Skeletal muscle tissue (tissue), 2 donors: ENCODE measurements around the gene OR2G3. TPM values are rescaled to one million over a fixed set of nuclear protein-coding genes. Genes with fewer than 3 reads are reported as not detected.

ENCODE experiments used
- small RNA-seq: library from RNA; depleted of rRNA; stranded (forward); fragments of <200 nt; gene quantifications from one replicate; pipeline ENCODE3, GENCODE V24; 2014
- total RNA-seq: library from RNA; depleted of rRNA; stranded (reverse); fragments of >200 nt; gene quantifications from one replicate; pipeline ENCODE4 v1.2.3, GENCODE V29; 2014

Gene OR2G3
- total RNA-seq, 1 donor from 2014 or later: not detected

Small RNAs within 50 kb of the gene (small RNA-seq; reads per million reads assigned to genes)
- not detected for gene RF00026

Other genes starting within 250 kb of the OR2G3 start
- gene NLRP3, start 189.4 kb upstream of the OR2G3 start, total RNA-seq: 5.2 TPM
- gene OR2B11, start 147.5 kb upstream of the OR2G3 start, total RNA-seq: not detected
- gene OR2C3, start 69.1 kb upstream of the OR2G3 start, total RNA-seq: 0.52 TPM
- 0.52 TPM for gene GCSAML, start 56.5 kb upstream of the OR2G3 start, total RNA-seq
- gene OR2G2, start 17.2 kb upstream of the OR2G3 start, total RNA-seq: not detected
- gene OR13G1, start 74.2 kb downstream of the OR2G3 start, total RNA-seq: not detected
- gene OR6F1, start 111.1 kb downstream of the OR2G3 start, total RNA-seq: not detected
- gene OR14K1, start 133.0 kb downstream of the OR2G3 start, total RNA-seq: 0.52 TPM
- gene OR14A2, start 142.6 kb downstream of the OR2G3 start, total RNA-seq: not detected
- gene OR1C1, start 155.0 kb downstream of the OR2G3 start, total RNA-seq: not detected
- gene OR14A16, start 218.5 kb downstream of the OR2G3 start, total RNA-seq: not detected
- gene OR11L1, start 236.3 kb downstream of the OR2G3 start, total RNA-seq: not detected